Mesenchymal stem cell (in vitro differentiated cells and primary cell): ENCODE data around the gene ABHD3.
"Not testable (repeated sequence)": the region's sequence is repeated elsewhere in the genome, so short reads cannot be mapped to it uniquely, and the experiment has no call there.

Experiments
- DNase-seq: peaks from one replicate; pipeline ENCODE4 v3.0.0-alpha.2; 2013
- H2AFZ ChIP-seq: one replicate; pipeline ENCODE4 v1.6.1; 2013; ENCODE audit warnings: low read depth, mild to moderate bottlenecking, control low read depth, inconsistent platforms, low read length, moderate library complexity
- H2AK5ac ChIP-seq: 2 replicates; pipeline ENCODE4 v1.6.1; 2013; ENCODE audit warnings: low read length, moderate library complexity, mild to moderate bottlenecking, inconsistent platforms; ENCODE audit not compliant: severe bottlenecking
- H2BK120ac ChIP-seq: one replicate; pipeline ENCODE4 v1.6.1; 2013; ENCODE audit warnings: low read depth, mild to moderate bottlenecking, inconsistent platforms, low read length, moderate library complexity
- H2BK12ac ChIP-seq, 2 experiments: one replicate each; pipeline ENCODE4 v1.6.1; 2013; ENCODE audit warnings: inconsistent platforms in 2 of 2, low read length in 2 of 2, mild to moderate bottlenecking in 2 of 2, moderate library complexity in 2 of 2, control low read depth in 1 of 2
- H2BK15ac ChIP-seq: one replicate; pipeline ENCODE4 v1.6.1; 2013; ENCODE audit warnings: mild to moderate bottlenecking, low read depth, inconsistent platforms; ENCODE audit not compliant: poor library complexity, severe bottlenecking
- H2BK5ac ChIP-seq: 2 replicates; pipeline ENCODE4 v1.6.1; 2013; ENCODE audit warnings: low read depth, mild to moderate bottlenecking, low read length, control low read depth, inconsistent platforms; ENCODE audit not compliant: poor library complexity, severe bottlenecking
- H3K14ac ChIP-seq, 2 experiments: one replicate each; pipeline ENCODE4 v1.6.1; 2013; ENCODE audit warnings: inconsistent platforms in 2 of 2, low read length in 2 of 2, control low read depth in 1 of 2, mild to moderate bottlenecking in 1 of 2, moderate library complexity in 1 of 2
- H3K18ac ChIP-seq, 2 experiments: one replicate each; pipeline ENCODE4 v1.6.1; 2013; ENCODE audit warnings: inconsistent platforms in 2 of 2, low read length in 2 of 2, control low read depth in 1 of 2, low read depth in 1 of 2, mild to moderate bottlenecking in 1 of 2
- H3K23ac ChIP-seq, 2 experiments: one replicate each; pipeline ENCODE4 v1.6.1; 2013; ENCODE audit warnings: inconsistent platforms in 2 of 2, low read length in 2 of 2, mild to moderate bottlenecking in 2 of 2, moderate library complexity in 2 of 2, control low read depth in 1 of 2
- H3K27ac ChIP-seq: 2 replicates; pipeline ENCODE4 v1.5.1; 2013; ENCODE audit warnings: mild to moderate bottlenecking, moderate library complexity, low read length, control low read depth, inconsistent platforms; ENCODE audit not compliant: poor library complexity, severe bottlenecking
- H3K27me3 ChIP-seq, 2 experiments: 2 replicates each; pipeline versions ENCODE4 v1.6.1 to v1.7.0; 2013; ENCODE audit warnings: low read length in 2 of 2, mild to moderate bottlenecking in 2 of 2, moderate library complexity in 2 of 2, control low read depth in 1 of 2, inconsistent platforms in 1 of 2; ENCODE audit not compliant: control insufficient read depth in 1 of 2, insufficient read depth in 1 of 2
- H3K36me3 ChIP-seq, 2 experiments: 2 replicates each; pipeline versions ENCODE4 v1.6.1 to v1.7.0; 2013; ENCODE audit warnings: low read length in 2 of 2, control low read depth in 1 of 2, inconsistent platforms in 1 of 2, low read depth in 1 of 2, mild to moderate bottlenecking in 1 of 2; ENCODE audit not compliant: insufficient read depth in 2 of 2, control insufficient read depth in 1 of 2
- H3K4ac ChIP-seq, 2 experiments: one replicate each; pipeline ENCODE4 v1.6.1; 2013; ENCODE audit warnings: inconsistent platforms in 2 of 2, low read length in 2 of 2, mild to moderate bottlenecking in 2 of 2, moderate library complexity in 2 of 2, control low read depth in 1 of 2, low read depth in 1 of 2
- H3K4me1 ChIP-seq: 2 replicates; pipeline ENCODE4 v1.6.1; 2013; ENCODE audit warnings: low read depth, low read length, control low read depth; ENCODE audit not compliant: control insufficient read depth, insufficient read depth
- H3K4me2 ChIP-seq: 2 replicates; pipeline ENCODE4 v1.6.1; 2013; ENCODE audit warnings: low read length, mild to moderate bottlenecking, inconsistent platforms; ENCODE audit not compliant: poor library complexity, severe bottlenecking
- H3K4me3 ChIP-seq, 2 experiments: 2 replicates each; pipeline versions ENCODE4 v1.5.1 to v1.7.0; 2013; ENCODE audit warnings: low read length in 2 of 2, mild to moderate bottlenecking in 2 of 2, control low read depth in 1 of 2, low read depth in 1 of 2; ENCODE audit not compliant: insufficient read depth in 1 of 2
- H3K79me1 ChIP-seq: replicated peaks from 2 replicates; pipeline ENCODE4 v1.6.1; 2013; ENCODE audit warnings: mild to moderate bottlenecking, control low read depth, low read length, inconsistent platforms; ENCODE audit not compliant: poor library complexity, severe bottlenecking
- H3K9ac ChIP-seq: 2 replicates; pipeline ENCODE4 v1.7.0; 2013; ENCODE audit warnings: mild to moderate bottlenecking, low read length, moderate library complexity
- H3K9me3 ChIP-seq: 2 replicates; pipeline ENCODE4 v1.7.0; 2013; ENCODE audit warnings: mild to moderate bottlenecking, low read length; ENCODE audit not compliant: control insufficient read depth
- H4K8ac ChIP-seq: one replicate; pipeline ENCODE4 v1.6.1; 2013; ENCODE audit warnings: inconsistent platforms, mild to moderate bottlenecking, low read length, moderate library complexity
- H4K91ac ChIP-seq: one replicate; pipeline ENCODE4 v1.6.1; 2013; ENCODE audit warnings: mild to moderate bottlenecking, low read length, inconsistent platforms
- WGBS: methylation state at CpG from one replicate; pipeline ENCODE4 v1.1.7; 2013; ENCODE audit warnings: mixed read lengths; 5-methylcytosine and 5-hydroxymethylcytosine counted together

ABHD3 gene

DNA sequence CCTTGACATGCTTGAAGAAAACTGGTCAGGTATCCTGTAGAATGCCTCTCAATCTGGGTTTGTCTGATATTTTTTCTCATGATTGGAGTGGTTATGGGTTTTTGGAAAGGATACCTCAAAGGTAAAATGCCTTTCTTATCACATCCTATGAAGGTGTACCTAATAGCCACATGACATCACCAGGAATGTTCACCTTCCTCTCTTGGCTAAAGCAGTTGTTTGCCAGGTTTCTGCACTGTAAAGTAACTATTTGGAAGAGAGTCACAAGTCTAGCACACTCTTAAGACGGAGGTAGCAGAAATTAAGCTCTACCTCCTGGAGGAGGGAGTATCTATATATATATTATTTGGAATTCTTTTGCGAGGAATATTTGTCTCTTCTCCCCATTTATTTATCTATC lies 18.1 kb upstream of the ABHD3 start:
- Histone ChIP-seq H3K27me3 (peaks cover 0 to 8% of the 10 kb centered on the region in 2 experiments), H3K9me3 (no peaks in the 10 kb centered on the region), H3K4ac (no peak overlapping the region), H3K9ac (no peak overlapping the region), H4K91ac (no peak overlapping the region), H2AK5ac (no peak overlapping the region), H2BK120ac (no peak overlapping the region), H3K4me1 (no peaks in the 10 kb centered on the region), H2BK12ac (no peak overlapping the region), H3K36me3 (no peaks in the 10 kb centered on the region), H3K23ac (no peak overlapping the region), H3K18ac (no peak overlapping the region), H3K4me3 (no peak overlapping the region), H3K79me1 (no peaks in the 10 kb centered on the region), H2BK15ac (no peak overlapping the region), H3K4me2 (no peak overlapping the region), H3K14ac (no peak overlapping the region), H3K27ac (no peak overlapping the region), H4K8ac (no peak overlapping the region), H2AFZ (no peak overlapping the region), H2BK5ac (no peak overlapping the region)
- WGBS, result no CpG with 5 or more reads among the region's 2 CpGs
- DNase-seq, result no peak

GRCh38 chr18:21714474-21714873 lies 9.9 kb upstream of the ABHD3 start:
- H3K27me3 ChIP-seq, result no peaks in the 10 kb centered on the region
- H3K9ac ChIP-seq, result no peak overlapping the region
- H4K91ac ChIP-seq, result no peak overlapping the region
- WGBS, result 100% methylated on average over 1 of the region's 1 CpG
- H3K4me3 ChIP-seq, result no peak overlapping the region
- H2AK5ac ChIP-seq, result no peak overlapping the region
- H3K4ac ChIP-seq, result no peak overlapping the region
- H3K36me3 ChIP-seq, result no peaks in the 10 kb centered on the region
- no peak overlapping the region for H2BK15ac ChIP-seq
- no peaks in the 10 kb centered on the region for H3K9me3 ChIP-seq
- no peak overlapping the region for H3K4me2 ChIP-seq
- DNase-seq, result no peak
- no peak overlapping the region for H3K14ac ChIP-seq
- no peak overlapping the region for H2BK12ac ChIP-seq
- no peak overlapping the region for H4K8ac ChIP-seq
- no peak overlapping the region for H3K27ac ChIP-seq
- H2BK5ac ChIP-seq, result no peak overlapping the region
- no peak overlapping the region for H3K23ac ChIP-seq
- no peak overlapping the region for H3K18ac ChIP-seq
- no peaks in the 10 kb centered on the region for H3K4me1 ChIP-seq
- no peak overlapping the region for H2BK120ac ChIP-seq
- H3K79me1 ChIP-seq, result no peaks in the 10 kb centered on the region
- H2AFZ ChIP-seq, result no peak overlapping the region

GRCh38 chr18:21707130-21707529 lies 2.6 kb upstream of the ABHD3 start:
- H3K4me2 ChIP-seq, H2BK15ac ChIP-seq, H3K14ac ChIP-seq, H4K91ac ChIP-seq, H2AFZ ChIP-seq, H3K36me3 ChIP-seq, H3K79me1 ChIP-seq, H3K18ac ChIP-seq, H4K8ac ChIP-seq, H2BK5ac ChIP-seq, H2AK5ac ChIP-seq, H3K23ac ChIP-seq, H3K9ac ChIP-seq, H3K4me1 ChIP-seq, H2BK12ac ChIP-seq, H2BK120ac ChIP-seq, H3K27me3 ChIP-seq, H3K9me3 ChIP-seq, H3K4ac ChIP-seq, H3K4me3 ChIP-seq, DNase-seq, H3K27ac ChIP-seq: not testable (repeated sequence)
- 93% methylated on average over 7 of the region's 7 CpGs for WGBS

- Histone ChIP-seq H3K36me3 (peaks cover 0 to 5% of the 10 kb centered on the region in 2 experiments), H3K27ac (no peak overlapping the region), H3K4ac (no peak overlapping the region), H3K4me3 (no peak overlapping the region), H3K79me1 (no peaks in the 10 kb centered on the region), H3K14ac (no peak overlapping the region), H3K9ac (no peak overlapping the region), H3K4me2 (no peak overlapping the region), H2BK120ac (no peak overlapping the region), H2AK5ac (no peak overlapping the region), H2BK12ac (no peak overlapping the region), H4K8ac (peak overlapping the region; percentile 60), H4K91ac (peak overlapping the region; percentile 27), H2BK15ac (no peak overlapping the region), H2AFZ (no peak overlapping the region), H3K4me1 (peaks cover 6% of the 10 kb centered on the region), H3K27me3 (no peaks in the 10 kb centered on the region), H2BK5ac (no peak overlapping the region), H3K23ac (no peak overlapping the region), H3K18ac (no peak overlapping the region), H3K9me3 (no peaks in the 10 kb centered on the region)
- 98% methylated on average over 23 of the region's 28 CpGs for WGBS
- no peak for DNase-seq
Observed at GRCh38 chr18:21706386-21706865, 1.9 kb upstream of the ABHD3 start.
